GM10266 (cell line): ENCODE measurements around the gene TMEM196.
"Not testable (repeated sequence)": the region's sequence is repeated elsewhere in the genome, so short reads cannot be mapped to it uniquely, and the experiment has no call there.

Source experiments
- DNase-seq: peaks from one replicate; pipeline ENCODE4 v3.0.0; 2012; ENCODE audit errors: extremely low spot score
- TF ChIP-seq, protein P1 (sequence below): IDR thresholded peaks from 2 replicates; pipeline ENCODE4 v1.5.1; 2012; ENCODE audit warnings: mild to moderate bottlenecking, low read depth; ENCODE audit not compliant: control insufficient read depth, insufficient read depth; ENCODE audit errors: missing control alignments

The TMEM196 gene

DNA sequence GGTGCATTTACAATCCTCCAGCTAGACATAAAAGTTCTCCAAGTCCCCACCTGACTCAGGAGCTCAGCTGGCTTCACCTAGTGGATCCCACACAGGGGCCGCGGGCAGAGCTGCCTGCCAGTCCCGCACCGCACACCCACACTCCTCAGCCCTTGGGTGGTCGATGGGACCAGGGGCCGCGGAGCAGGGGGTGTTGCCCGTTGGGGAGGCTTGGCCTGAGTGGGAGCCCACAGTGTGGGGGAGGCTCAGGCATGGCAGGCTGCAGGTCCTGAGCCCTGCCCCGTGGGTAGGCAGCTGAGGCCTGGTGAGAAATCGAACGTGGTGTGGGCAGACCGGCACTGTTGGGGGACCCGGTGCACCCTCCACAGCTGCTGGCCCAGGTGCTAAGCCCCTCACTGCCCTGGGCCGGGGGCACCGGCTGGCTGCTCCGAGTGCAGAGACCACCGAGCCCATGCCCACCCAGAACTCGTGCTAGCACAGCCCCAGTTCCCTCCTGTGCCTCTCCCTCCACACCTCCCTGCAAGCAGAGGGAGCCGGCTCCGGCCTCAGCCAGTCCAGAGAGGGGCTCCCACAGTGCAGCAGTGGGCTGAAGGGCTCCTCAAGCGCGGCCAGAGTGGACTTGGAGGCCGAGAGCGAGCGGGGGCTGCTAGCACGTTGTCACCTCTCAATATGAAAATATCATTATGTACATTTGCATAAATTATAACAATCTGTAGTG is 81.1 kb downstream of the TMEM196 start:
- DNase-seq = no peak
- TF ChIP-seq, protein P1, sequence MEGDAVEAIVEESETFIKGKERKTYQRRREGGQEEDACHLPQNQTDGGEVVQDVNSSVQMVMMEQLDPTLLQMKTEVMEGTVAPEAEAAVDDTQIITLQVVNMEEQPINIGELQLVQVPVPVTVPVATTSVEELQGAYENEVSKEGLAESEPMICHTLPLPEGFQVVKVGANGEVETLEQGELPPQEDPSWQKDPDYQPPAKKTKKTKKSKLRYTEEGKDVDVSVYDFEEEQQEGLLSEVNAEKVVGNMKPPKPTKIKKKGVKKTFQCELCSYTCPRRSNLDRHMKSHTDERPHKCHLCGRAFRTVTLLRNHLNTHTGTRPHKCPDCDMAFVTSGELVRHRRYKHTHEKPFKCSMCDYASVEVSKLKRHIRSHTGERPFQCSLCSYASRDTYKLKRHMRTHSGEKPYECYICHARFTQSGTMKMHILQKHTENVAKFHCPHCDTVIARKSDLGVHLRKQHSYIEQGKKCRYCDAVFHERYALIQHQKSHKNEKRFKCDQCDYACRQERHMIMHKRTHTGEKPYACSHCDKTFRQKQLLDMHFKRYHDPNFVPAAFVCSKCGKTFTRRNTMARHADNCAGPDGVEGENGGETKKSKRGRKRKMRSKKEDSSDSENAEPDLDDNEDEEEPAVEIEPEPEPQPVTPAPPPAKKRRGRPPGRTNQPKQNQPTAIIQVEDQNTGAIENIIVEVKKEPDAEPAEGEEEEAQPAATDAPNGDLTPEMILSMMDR = no peak

DNA sequence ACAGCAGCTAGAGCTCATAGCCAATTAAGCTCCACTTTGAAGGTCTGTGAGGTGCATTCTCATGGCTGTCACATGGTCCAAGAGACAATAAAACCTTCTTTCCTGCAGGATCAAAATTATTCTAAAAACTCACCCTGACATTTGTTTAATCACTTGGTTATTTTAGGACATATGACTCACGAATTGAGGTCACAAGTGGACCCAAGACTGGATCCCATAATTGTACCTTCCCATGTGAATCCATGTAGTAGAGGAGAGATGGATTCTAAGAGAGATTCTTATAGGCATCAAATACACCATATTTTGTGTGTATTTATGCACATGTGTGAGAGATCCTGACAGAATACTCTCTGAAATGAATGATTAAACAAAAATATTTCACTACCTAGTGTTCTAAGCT is 82.7 kb downstream of the TMEM196 start:
- TF ChIP-seq, protein P1 = no peak

DNA sequence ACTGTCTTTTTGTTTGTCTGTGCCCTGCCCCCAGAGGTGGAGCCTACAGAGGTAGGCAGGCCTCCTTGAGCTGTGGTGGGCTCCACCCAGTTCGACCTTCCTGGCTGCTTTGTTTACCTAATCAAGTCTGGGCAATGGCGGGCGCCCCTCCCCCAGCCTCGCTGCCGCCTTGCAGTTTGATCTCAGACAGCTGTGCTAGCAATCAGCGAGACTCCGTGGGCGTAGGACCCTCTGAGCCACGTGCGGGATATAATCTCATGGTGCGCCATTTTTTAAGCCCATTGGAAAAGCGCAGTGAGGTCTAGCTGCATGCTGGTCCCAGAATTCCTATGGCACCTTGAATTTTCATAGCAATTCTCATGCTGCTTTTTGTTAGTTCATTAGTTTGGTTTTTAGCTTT is 84.3 kb downstream of the TMEM196 start:
- DNase-seq = not testable (repeated sequence)

More for the DNA sequence above, 82.7 kb downstream of the TMEM196 start:
- no peak for DNase-seq

DNA sequence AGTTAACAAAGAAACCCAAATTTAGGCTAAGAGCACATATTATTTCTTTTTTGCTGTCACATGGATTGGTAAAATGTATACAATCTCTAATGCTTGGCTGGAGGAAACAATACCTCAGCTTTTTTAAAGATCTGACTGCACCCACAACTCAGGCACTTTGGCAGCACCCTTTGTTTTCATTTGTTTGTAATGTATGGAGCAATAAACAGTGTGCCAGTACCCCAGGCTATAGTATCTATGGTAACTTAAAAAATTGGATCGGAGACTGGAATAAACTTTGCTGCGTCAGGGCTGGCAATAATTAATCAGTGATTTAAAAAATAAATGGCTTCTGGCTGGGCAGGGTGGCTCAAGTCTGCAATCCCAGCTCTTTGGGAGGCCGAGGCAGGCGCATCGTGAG is 91.8 kb downstream of the TMEM196 start:
- TF ChIP-seq, protein P1 = no peak
- no peak for DNase-seq

DNA sequence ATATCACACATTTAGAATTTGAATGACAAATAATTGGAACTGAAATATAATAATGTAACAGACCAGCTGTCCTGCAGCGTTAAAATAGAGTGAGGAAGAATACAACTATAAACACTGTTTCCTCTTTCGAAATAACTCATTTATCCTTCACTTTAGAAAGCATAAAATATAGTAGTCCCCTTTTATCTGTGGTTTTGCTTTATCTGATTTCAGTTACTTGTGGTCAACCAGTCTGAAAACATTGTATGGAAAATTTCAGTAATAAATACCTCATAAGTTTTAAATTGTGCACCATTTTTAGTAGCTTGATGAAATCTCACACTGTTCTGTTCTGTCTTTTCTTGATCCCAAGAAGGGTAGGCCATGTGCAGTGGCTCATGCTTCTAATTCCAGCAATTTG is 96.2 kb downstream of the TMEM196 start:
- TF ChIP-seq, protein P1 = no peak
- DNase-seq = peak; percentile 16

DNA sequence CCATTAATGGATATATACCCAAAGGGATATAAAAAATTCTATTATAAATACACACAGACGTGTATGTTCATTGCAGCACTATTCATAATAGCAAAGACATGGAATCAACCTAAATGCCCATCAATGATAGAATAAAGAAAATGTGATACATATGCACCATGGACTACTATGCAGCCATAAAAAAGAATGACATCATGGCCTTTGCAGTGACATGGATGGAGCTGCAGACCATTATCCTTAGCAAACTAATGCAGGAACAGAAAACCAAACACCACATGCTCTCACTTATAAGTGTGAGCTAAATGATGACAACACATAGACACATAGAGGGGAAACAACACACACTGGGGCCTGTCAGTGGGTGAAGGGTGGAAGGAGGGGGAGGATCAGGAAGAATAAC is 97.6 kb downstream of the TMEM196 start:
- TF ChIP-seq, protein P1 = no peak
- DNase-seq = no peak

DNA sequence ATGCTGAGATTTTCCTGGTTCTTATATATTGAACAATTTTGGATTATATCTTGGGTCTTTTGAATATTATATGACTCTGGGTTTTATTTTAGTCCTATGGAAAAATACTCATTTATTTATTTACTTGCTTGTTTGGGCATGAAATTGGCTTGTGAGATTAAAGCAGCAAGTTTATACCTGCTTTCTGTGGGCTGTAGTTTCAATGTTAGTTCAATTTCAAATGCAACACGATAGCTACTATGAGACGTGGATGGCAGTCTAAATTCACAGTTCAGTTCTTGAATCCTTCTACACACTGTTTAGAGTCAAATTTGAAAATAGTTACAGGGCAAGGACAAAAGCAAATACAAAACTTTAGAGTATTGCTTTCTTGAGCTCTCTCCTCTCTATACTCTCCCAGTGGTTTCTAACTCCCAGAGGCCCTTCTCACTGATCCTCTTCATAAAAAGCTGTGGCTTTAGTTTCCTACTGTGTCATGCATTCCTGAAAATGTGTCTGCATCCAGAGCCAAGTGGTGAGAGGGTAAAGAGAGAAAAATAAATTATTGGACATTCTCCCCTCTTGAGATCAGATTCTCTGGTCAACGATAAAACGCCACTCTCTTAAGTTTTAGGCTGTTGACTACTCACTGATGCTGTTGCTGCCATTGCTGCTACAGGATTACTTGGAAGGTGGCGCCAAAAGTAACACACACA is 99.0 kb downstream of the TMEM196 start:
- no peak for DNase-seq
- TF ChIP-seq, protein P1 = no peak
